Measurements from ENCODE around the gene KRT20. TPM values are rescaled to one million over a fixed set of nuclear protein-coding genes. Genes with fewer than 3 reads are reported as not detected.

Gene KRT20
- total and polyA plus RNA-seq, 9 of the 15 experiments (the other 6 are each of a cell fraction or from before 2014, with no cell fraction given): 0.44 TPM; not detected in 8

- no peak overlapping the region for H3K9ac ChIP-seq (ENCODE audit: insufficient read depth in 1 of 2, low read depth in 2 of 2, low read length in 2 of 2)
- no peaks in the 10 kb centered on the region for H4K20me1 ChIP-seq (replicated peaks; ENCODE audit: control insufficient read depth, insufficient read depth, low read length)
- H3K79me2 ChIP-seq (ENCODE audit: control insufficient read depth, insufficient read depth, low read length): no peaks in the 10 kb centered on the region
- no peaks in the 10 kb centered on the region for H3K4me1 ChIP-seq (replicated peaks in 1 of 2; ENCODE audit: control insufficient read depth in 2 of 2, insufficient read depth in 2 of 2, low read length in 2 of 2)
- H3K9me1 ChIP-seq (ENCODE audit: control insufficient read depth, insufficient read depth, low read length): no peaks in the 10 kb centered on the region
- BruUV-seq (replicated peaks): no TSS peak
- no peak overlapping the region for H2AFZ ChIP-seq (ENCODE audit: low read depth, low read length)
- no peaks in the 10 kb centered on the region for H3K27me3 ChIP-seq (ENCODE audit: control insufficient read depth in 2 of 2, insufficient read depth in 2 of 2, low read length in 2 of 2)
- ChIA-PET CTCF (ENCODE audit: low intra/inter-chr PET ratio) (interaction anchor here (1.3 kb wide), 1 partner anchor 70 kb away, joined by 5 read pairs; no protein-coding TSS in a partner anchor), POLR2A (interaction anchor here (0.8 kb wide), 1 partner anchor 13 kb away, joined by 3 read pairs; no protein-coding TSS in a partner anchor)
- ATAC-seq (no peak), FAIRE-seq (no peak), DNase-seq (ENCODE audit: extremely low read depth in 1 of 4, low spot score in 3 of 4) (no peak)
- in situ Hi-C loops (cut with MboI) (no loop called here), intact Hi-C loops (cut with micrococcal nuclease) (no loop called here)
- WGBS (ENCODE audit: insufficient coverage, low coverage, missing lambda C conversion rate): 33% methylated on average over 1 of the region's 1 CpG
- H3K4me3 ChIP-seq: no peak overlapping the region
- no peak for TF ChIP-seq POLR2G (IDR thresholded peaks at IDR 0.05; ENCODE audit: low read depth, low read length)
- H3K36me3 ChIP-seq (ENCODE audit: control insufficient read depth, insufficient read depth, low read length): no peaks in the 10 kb centered on the region
- H3K9me3 ChIP-seq (replicated peaks; ENCODE audit: control insufficient read depth, insufficient read depth, low read depth, low read length): no peaks in the 10 kb centered on the region
- H3K27ac ChIP-seq (ENCODE audit: extremely low read depth, low read depth, low read length): no peak overlapping the region
- H3K4me2 ChIP-seq (ENCODE audit: insufficient read depth, low read length): no peak overlapping the region
These were observed 11.2 kb downstream of the KRT20 start for GRCh38 chr17:40873801-40874200.

GRCh38 chr17:40873255-40873654 is 11.8 kb downstream of the KRT20 start:
- Histone ChIP-seq H4K20me1 (replicated peaks; ENCODE audit: control insufficient read depth, insufficient read depth, low read length) (no peaks in the 10 kb centered on the region), H3K4me1 (replicated peaks in 1 of 2; ENCODE audit: control insufficient read depth in 2 of 2, insufficient read depth in 2 of 2, low read length in 2 of 2) (no peaks in the 10 kb centered on the region), H3K9me1 (ENCODE audit: control insufficient read depth, insufficient read depth, low read length) (no peaks in the 10 kb centered on the region), H3K9ac (ENCODE audit: insufficient read depth in 1 of 2, low read depth in 2 of 2, low read length in 2 of 2) (no peak overlapping the region), H3K27ac (ENCODE audit: extremely low read depth, low read depth, low read length) (no peak overlapping the region), H2AFZ (ENCODE audit: low read depth, low read length) (no peak overlapping the region), H3K27me3 (ENCODE audit: control insufficient read depth in 2 of 2, insufficient read depth in 2 of 2, low read length in 2 of 2) (no peaks in the 10 kb centered on the region), H3K9me3 (replicated peaks; ENCODE audit: control insufficient read depth, insufficient read depth, low read depth, low read length) (no peaks in the 10 kb centered on the region), H3K4me3 (no peak overlapping the region), H3K79me2 (ENCODE audit: control insufficient read depth, insufficient read depth, low read length) (no peaks in the 10 kb centered on the region), H3K4me2 (ENCODE audit: insufficient read depth, low read length) (no peak overlapping the region), H3K36me3 (ENCODE audit: control insufficient read depth, insufficient read depth, low read length) (no peaks in the 10 kb centered on the region)
- DNase-seq (ENCODE audit: extremely low read depth in 1 of 4, low spot score in 3 of 4) (no peak), ATAC-seq (no peak), FAIRE-seq (no peak)
- ChIA-PET CTCF (ENCODE audit: low intra/inter-chr PET ratio) (interaction anchor here (1.3 kb wide), 1 partner anchor 69 kb away, joined by 5 read pairs; no protein-coding TSS in a partner anchor), POLR2A (interaction anchor here (0.8 kb wide), 1 partner anchor 14 kb away, joined by 3 read pairs; no protein-coding TSS in a partner anchor)
- in situ Hi-C loops (cut with MboI) (no loop called here), intact Hi-C loops (cut with micrococcal nuclease) (no loop called here)
- BruUV-seq (replicated peaks): no TSS peak
- no peak for TF ChIP-seq ELF1 (tag; IDR thresholded peaks at IDR 0.05)
- TF ChIP-seq ZNF551 (CRISPR knock-in tag; IDR thresholded peaks at IDR 0.05): no peak
- TF ChIP-seq EHMT2 (IDR thresholded peaks at IDR 0.05): no peak
- TF ChIP-seq, protein P1, sequence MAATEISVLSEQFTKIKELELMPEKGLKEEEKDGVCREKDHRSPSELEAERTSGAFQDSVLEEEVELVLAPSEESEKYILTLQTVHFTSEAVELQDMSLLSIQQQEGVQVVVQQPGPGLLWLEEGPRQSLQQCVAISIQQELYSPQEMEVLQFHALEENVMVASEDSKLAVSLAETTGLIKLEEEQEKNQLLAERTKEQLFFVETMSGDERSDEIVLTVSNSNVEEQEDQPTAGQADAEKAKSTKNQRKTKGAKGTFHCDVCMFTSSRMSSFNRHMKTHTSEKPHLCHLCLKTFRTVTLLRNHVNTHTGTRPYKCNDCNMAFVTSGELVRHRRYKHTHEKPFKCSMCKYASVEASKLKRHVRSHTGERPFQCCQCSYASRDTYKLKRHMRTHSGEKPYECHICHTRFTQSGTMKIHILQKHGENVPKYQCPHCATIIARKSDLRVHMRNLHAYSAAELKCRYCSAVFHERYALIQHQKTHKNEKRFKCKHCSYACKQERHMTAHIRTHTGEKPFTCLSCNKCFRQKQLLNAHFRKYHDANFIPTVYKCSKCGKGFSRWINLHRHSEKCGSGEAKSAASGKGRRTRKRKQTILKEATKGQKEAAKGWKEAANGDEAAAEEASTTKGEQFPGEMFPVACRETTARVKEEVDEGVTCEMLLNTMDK (IDR thresholded peaks at IDR 0.05; ENCODE audit: borderline replicate concordance, insufficient read depth, low read depth, low read length, poor library complexity, severe bottlenecking): no peak
- TF ChIP-seq, protein P2, sequence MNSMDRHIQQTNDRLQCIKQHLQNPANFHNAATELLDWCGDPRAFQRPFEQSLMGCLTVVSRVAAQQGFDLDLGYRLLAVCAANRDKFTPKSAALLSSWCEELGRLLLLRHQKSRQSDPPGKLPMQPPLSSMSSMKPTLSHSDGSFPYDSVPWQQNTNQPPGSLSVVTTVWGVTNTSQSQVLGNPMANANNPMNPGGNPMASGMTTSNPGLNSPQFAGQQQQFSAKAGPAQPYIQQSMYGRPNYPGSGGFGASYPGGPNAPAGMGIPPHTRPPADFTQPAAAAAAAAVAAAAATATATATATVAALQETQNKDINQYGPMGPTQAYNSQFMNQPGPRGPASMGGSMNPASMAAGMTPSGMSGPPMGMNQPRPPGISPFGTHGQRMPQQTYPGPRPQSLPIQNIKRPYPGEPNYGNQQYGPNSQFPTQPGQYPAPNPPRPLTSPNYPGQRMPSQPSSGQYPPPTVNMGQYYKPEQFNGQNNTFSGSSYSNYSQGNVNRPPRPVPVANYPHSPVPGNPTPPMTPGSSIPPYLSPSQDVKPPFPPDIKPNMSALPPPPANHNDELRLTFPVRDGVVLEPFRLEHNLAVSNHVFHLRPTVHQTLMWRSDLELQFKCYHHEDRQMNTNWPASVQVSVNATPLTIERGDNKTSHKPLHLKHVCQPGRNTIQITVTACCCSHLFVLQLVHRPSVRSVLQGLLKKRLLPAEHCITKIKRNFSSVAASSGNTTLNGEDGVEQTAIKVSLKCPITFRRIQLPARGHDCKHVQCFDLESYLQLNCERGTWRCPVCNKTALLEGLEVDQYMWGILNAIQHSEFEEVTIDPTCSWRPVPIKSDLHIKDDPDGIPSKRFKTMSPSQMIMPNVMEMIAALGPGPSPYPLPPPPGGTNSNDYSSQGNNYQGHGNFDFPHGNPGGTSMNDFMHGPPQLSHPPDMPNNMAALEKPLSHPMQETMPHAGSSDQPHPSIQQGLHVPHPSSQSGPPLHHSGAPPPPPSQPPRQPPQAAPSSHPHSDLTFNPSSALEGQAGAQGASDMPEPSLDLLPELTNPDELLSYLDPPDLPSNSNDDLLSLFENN (IDR thresholded peaks at IDR 0.05; ENCODE audit: low read depth in 2 of 2, low read length in 2 of 2): no peak
- no peak for TF ChIP-seq HINFP (tag; conservative IDR thresholded peaks at IDR 0.05; ENCODE audit: low read depth)
- no peak for TF ChIP-seq ZNF23 (CRISPR knock-in tag; IDR thresholded peaks at IDR 0.05)
